Skin epidermis (tissue), 12 donors: ENCODE results near the gene CHPF2.

Source experiments
- H3K27ac ChIP-seq, 21 experiments: fragments of 200-600 bp; sonication (generic) in 11 of 21; one replicate each; pipeline ENCODE4 v1.5.0; 2020; ENCODE audit warnings: mild to moderate bottlenecking in 3 of 21, inconsistent platforms in 2 of 21, moderate library complexity in 2 of 21
- H3K4me3 ChIP-seq, 7 experiments: fragments of 200-600 bp; sonication (generic) in 2 of 7; one replicate each; pipeline ENCODE4 v1.5.0; 2020; ENCODE audit warnings: inconsistent platforms in 2 of 7, mild to moderate bottlenecking in 2 of 7, moderate library complexity in 1 of 7

Gene CHPF2

GRCh38 chr7:151229249-151229648, 3.0 kb upstream of the CHPF2 start:
- H3K27ac ChIP-seq, result no peak overlapping the region
- H3K4me3 ChIP-seq, result no peak overlapping the region

GRCh38 chr7:151231080-151231479, 1.2 kb upstream of the CHPF2 start:
- no peak overlapping the region for H3K27ac ChIP-seq
- H3K4me3 ChIP-seq, result no peak overlapping the region

- peak overlapping the region in 20 of 21 experiments; percentile 81 to 97 (median 90) for H3K27ac ChIP-seq
- peak overlapping the region; percentile 82 to 100 (median 96) for H3K4me3 ChIP-seq
These were observed 826 bp downstream of the CHPF2 start for GRCh38 chr7:151232917-151233701.

GRCh38 chr7:151233804-151234203, 1.5 kb downstream of the CHPF2 start:
- Histone ChIP-seq H3K27ac (peak overlapping the region in 5 of 21 experiments; percentile 86 to 95 (median 89)), H3K4me3 (peak overlapping the region in 6 of 7 experiments; percentile 82 to 98 (median 93))

GRCh38 chr7:151235091-151235787, 3.0 kb downstream of the CHPF2 start:
- H3K4me3 ChIP-seq, result no peak overlapping the region
- no peak overlapping the region for H3K27ac ChIP-seq

GRCh38 chr7:151236406-151236805, 4.1 kb downstream of the CHPF2 start:
- H3K27ac ChIP-seq, result no peak overlapping the region

GRCh38 chr7:151237244-151238189, 5.2 kb downstream of the CHPF2 start:
- Histone ChIP-seq H3K4me3 (no peak overlapping the region), H3K27ac (peak overlapping the region in 1 of 21 experiments; percentile 5)

More at GRCh38 chr7:151236406-151236805, 4.1 kb downstream of the CHPF2 start:
- H3K4me3 ChIP-seq, result no peak overlapping the region

- Histone ChIP-seq H3K4me3 (no peak overlapping the region), H3K27ac (peak overlapping the region in 1 of 21 experiments; percentile 5)
These were observed 6.0 kb downstream of the CHPF2 start for GRCh38 chr7:151238190-151238810.

GRCh38 chr7:151238924-151239836, 6.9 kb downstream of the CHPF2 start:
- Histone ChIP-seq H3K27ac (no peak overlapping the region), H3K4me3 (no peak overlapping the region)

- Histone ChIP-seq H3K4me3 (no peak overlapping the region), H3K27ac (peak overlapping the region in 1 of 21 experiments; percentile 0)
These were observed 7.7 kb downstream of the CHPF2 start for GRCh38 chr7:151239837-151240459.

- Histone ChIP-seq H3K4me3 (no peak overlapping the region), H3K27ac (peak overlapping the region in 1 of 21 experiments; percentile 0)
These were observed 8.3 kb downstream of the CHPF2 start for GRCh38 chr7:151240536-151240935.

GRCh38 chr7:151240942-151241754, 8.9 kb downstream of the CHPF2 start:
- H3K4me3 ChIP-seq, result no peak overlapping the region
- H3K27ac ChIP-seq, result no peak overlapping the region

- Histone ChIP-seq H3K4me3 (no peak overlapping the region), H3K27ac (no peak overlapping the region)
These were observed 9.4 kb downstream of the CHPF2 start for GRCh38 chr7:151241755-151242096.

- no peak overlapping the region for H3K4me3 ChIP-seq
- no peak overlapping the region for H3K27ac ChIP-seq
These were observed 10.1 kb downstream of the CHPF2 start for GRCh38 chr7:151242159-151243044.

GRCh38 chr7:151243045-151243349, 10.7 kb downstream of the CHPF2 start:
- Histone ChIP-seq H3K4me3 (no peak overlapping the region), H3K27ac (peak overlapping the region in 4 of 21 experiments; percentile 5 to 41 (median 16))

GRCh38 chr7:151243408-151244195, 11.3 kb downstream of the CHPF2 start:
- Histone ChIP-seq H3K27ac (peak overlapping the region in 5 of 21 experiments; percentile 1 to 41 (median 6)), H3K4me3 (peak overlapping the region in 1 of 7 experiments; percentile 4)
